Measurements from ENCODE around the gene IGSF3.

GRCh38 chr1:116712510-116712909 lies 45.0 kb upstream of the IGSF3 start:
- no peak for TF ChIP-seq CTCF (IDR thresholded peaks at IDR 0.05)
- no peak for TF ChIP-seq EP300 (IDR thresholded peaks at IDR 0.05)
- no peak for TF ChIP-seq POLR2A (IDR thresholded peaks at IDR 0.05)
- TF ChIP-seq POLR2AphosphoS5 (IDR thresholded peaks at IDR 0.05): no peak

Data from sigmoid colon (tissue), 4 donors.